Testis (tissue), 3 donors: ENCODE measurements around the gene SIK2. TPM values are rescaled to one million over a fixed set of nuclear protein-coding genes. Genes with fewer than 3 reads are reported as not detected.
A peak's percentile ranks its signal among the peaks of the same experiment; 100 is the strongest.

ENCODE experiments used
- DNase-seq: peaks from one replicate; pipeline ENCODE4 v3.0.0-alpha.2; 2019
- H3K27ac ChIP-seq, 2 donors: fragments of 200-600 bp; sonication (generic); one replicate each; pipeline ENCODE4 v1.5.1; 2019
- H3K27me3 ChIP-seq: fragments of 200-600 bp; sonication (generic); one replicate; pipeline ENCODE4 v1.5.1; 2019
- H3K36me3 ChIP-seq: fragments of 200-600 bp; sonication (generic); one replicate; pipeline ENCODE4 v1.5.1; 2017; ENCODE audit warnings: low read depth; ENCODE audit errors: missing control alignments
- H3K4me1 ChIP-seq: fragments of 200-600 bp; sonication (generic); one replicate; pipeline ENCODE4 v1.5.1; 2019
- H3K4me3 ChIP-seq, 2 donors: fragments of 200-600 bp; sonication (generic); one replicate each; pipeline ENCODE4 v1.5.1; 2017 to 2019
- H3K9me3 ChIP-seq: fragments of 200-600 bp; sonication (generic); one replicate; pipeline ENCODE4 v1.5.1; 2017
- CTCF ChIP-seq, 3 experiments: fragments of 450-650 bp in 2 of 3; fragments of 200-600 bp in 1 of 3; sonication (generic) in 1 of 3; IDR thresholded peaks; one replicate each; pipeline ENCODE4 v1.5.1; 2016 to 2019; ENCODE audit warnings: antibody characterized with exemption in 3 of 3, mild to moderate bottlenecking in 2 of 3, moderate library complexity in 1 of 3
- POLR2A ChIP-seq: fragments of 450-650 bp; IDR thresholded peaks from one replicate; pipeline ENCODE4 v1.6.1; 2017; ENCODE audit warnings: antibody characterized with exemption, mild to moderate bottlenecking, moderate library complexity
- WGBS, 2 donors: methylation state at CpG; one replicate each; pipeline ENCODE4 v1.1.5; 2018; 5-methylcytosine and 5-hydroxymethylcytosine counted together
- intact Hi-C: fragments of 100-400 bp; cut with DNase I; formaldehyde crosslinking; loops from one replicate; pipeline ENCODE4 v1.15.1; 2023; ENCODE audit warnings: low total_unique reads
- polyA plus RNA-seq: library from polyadenylated mRNA; stranded (reverse); fragments of 350-450 nt; fragmentation: Illumina TruSeq; extraction: RNeasy Lipid Tissue Mini Kit (QIAGEN cat#74804); gene quantifications from one replicate; pipeline ENCODE4 v1.2.3, GENCODE V29; 2014; ENCODE audit warnings: low read depth, low replicate concordance; ENCODE audit not compliant: insufficient read depth
- total RNA-seq, 2 donors: library from RNA; depleted of rRNA; stranded (reverse); fragments of >200 nt; gene quantifications; one replicate each; pipeline ENCODE4 v1.2.3, GENCODE V29; 2016

The SIK2 gene
- total and polyA plus RNA-seq, 3 donors from 2014 or later = 7.6 to 9.8 (median 8.9) TPM

- TF ChIP-seq POLR2A = no peak
- no peak for TF ChIP-seq CTCF (IDR thresholded peaks at IDR 0.05)
- no peaks in the 10 kb centered on the region for H3K36me3 ChIP-seq
- no peaks in the 10 kb centered on the region for H3K4me1 ChIP-seq
- 7 to 11% methylated on average over 9 of the region's 9 CpGs for WGBS, 2 donors
- no peak for DNase-seq
- intact Hi-C loops = loop anchor here (5.0 kb wide), 1 partner anchor 171 kb away; no protein-coding TSS in a partner anchor
- H3K4me3 ChIP-seq = peak overlapping the region; percentile 83 to 96
- no peaks in the 10 kb centered on the region for H3K9me3 ChIP-seq
- H3K27ac ChIP-seq = peak overlapping the region; percentile 96 to 98
- no peaks in the 10 kb centered on the region for H3K27me3 ChIP-seq
Observed at GRCh38 chr11:111601636-111601978, 642 bp upstream of the SIK2 start.

GRCh38 chr11:111602865-111603610, 789 bp downstream of the SIK2 start:
- no peaks in the 10 kb centered on the region for H3K4me1 ChIP-seq
- intact Hi-C loops = loop anchor here (5.0 kb wide), 1 partner anchor 169 kb away; no protein-coding TSS in a partner anchor

GRCh38 chr11:111603611-111604130, 1.4 kb downstream of the SIK2 start:
- Histone ChIP-seq H3K27me3 (no peaks in the 10 kb centered on the region), H3K4me3 (peak overlapping the region; percentile 83 to 96), H3K36me3 (no peaks in the 10 kb centered on the region), H3K9me3 (no peaks in the 10 kb centered on the region), H3K27ac (peak overlapping the region; percentile 96 to 98), H3K4me1 (no peaks in the 10 kb centered on the region)
- no peak for TF ChIP-seq POLR2A
- no peak for TF ChIP-seq CTCF (IDR thresholded peaks at IDR 0.05)
- DNase-seq = no peak
- 9% methylated on average over 7 of the region's 7 CpGs for WGBS, 2 donors
- intact Hi-C loops = loop anchor here (5.0 kb wide), 1 partner anchor 169 kb away; no protein-coding TSS in a partner anchor

More at GRCh38 chr11:111602865-111603610, 789 bp downstream of the SIK2 start:
- H3K27ac ChIP-seq = peak overlapping the region; percentile 96 to 98
- no peaks in the 10 kb centered on the region for H3K27me3 ChIP-seq
- WGBS, 2 donors = 2 to 3% methylated on average over 7 to 20 of the region's 44 CpGs
- H3K36me3 ChIP-seq = no peaks in the 10 kb centered on the region
- H3K4me3 ChIP-seq = peak overlapping the region; percentile 83 to 96
- peak; percentile 26 for DNase-seq
- TF ChIP-seq POLR2A (no peak), CTCF (IDR thresholded peaks at IDR 0.05) (no peak)
- H3K9me3 ChIP-seq = no peaks in the 10 kb centered on the region

- Histone ChIP-seq H3K9me3 (no peaks in the 10 kb centered on the region), H3K4me3 (no peak overlapping the region), H3K4me1 (no peaks in the 10 kb centered on the region), H3K27ac (no peak overlapping the region), H3K27me3 (no peaks in the 10 kb centered on the region), H3K36me3 (no peaks in the 10 kb centered on the region)
- 21 to 35% methylated on average over 9 of the region's 9 CpGs for WGBS, 2 donors
- intact Hi-C loops = loop anchor here (5.0 kb wide), 1 partner anchor 168 kb away; no protein-coding TSS in a partner anchor
- TF ChIP-seq POLR2A (no peak), CTCF (IDR thresholded peaks at IDR 0.05) (peak; percentile 23 to 62 (median 48))
- DNase-seq = no peak
Observed at GRCh38 chr11:111604392-111605009, 2.3 kb downstream of the SIK2 start.
